GM21381 (cell line): ENCODE results near the gene CACNA1G.

Source experiments
- ATAC-seq: cut with Tn5 transposase; IDR thresholded peaks from one replicate; pipeline ENCODE4 v1.9.1; 2021; ENCODE audit warnings: mild to moderate bottlenecking, moderate library complexity; ENCODE audit not compliant: unreplicated experiment

CACNA1G gene

DNA sequence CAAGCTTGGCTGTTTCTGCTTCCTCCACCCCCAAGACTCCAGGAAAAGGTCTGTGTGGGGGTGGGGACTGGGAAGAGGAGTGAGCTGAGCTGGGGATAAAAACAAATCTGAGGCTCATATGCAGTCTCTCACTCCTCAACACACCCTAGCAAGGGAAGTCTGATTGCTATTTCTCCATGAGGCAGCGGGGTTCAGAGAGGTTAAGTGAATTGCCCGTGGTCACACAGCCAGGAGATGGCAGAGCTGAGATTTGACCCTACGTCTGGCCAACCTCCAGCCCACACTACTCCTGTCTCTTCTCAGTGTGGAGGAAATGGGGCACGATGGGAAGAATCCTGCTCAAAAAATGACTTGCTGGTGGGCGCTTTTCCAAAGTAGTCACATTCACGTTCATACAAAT, 69.4 kb downstream of the CACNA1G start:
- ATAC-seq, result no peak

DNA sequence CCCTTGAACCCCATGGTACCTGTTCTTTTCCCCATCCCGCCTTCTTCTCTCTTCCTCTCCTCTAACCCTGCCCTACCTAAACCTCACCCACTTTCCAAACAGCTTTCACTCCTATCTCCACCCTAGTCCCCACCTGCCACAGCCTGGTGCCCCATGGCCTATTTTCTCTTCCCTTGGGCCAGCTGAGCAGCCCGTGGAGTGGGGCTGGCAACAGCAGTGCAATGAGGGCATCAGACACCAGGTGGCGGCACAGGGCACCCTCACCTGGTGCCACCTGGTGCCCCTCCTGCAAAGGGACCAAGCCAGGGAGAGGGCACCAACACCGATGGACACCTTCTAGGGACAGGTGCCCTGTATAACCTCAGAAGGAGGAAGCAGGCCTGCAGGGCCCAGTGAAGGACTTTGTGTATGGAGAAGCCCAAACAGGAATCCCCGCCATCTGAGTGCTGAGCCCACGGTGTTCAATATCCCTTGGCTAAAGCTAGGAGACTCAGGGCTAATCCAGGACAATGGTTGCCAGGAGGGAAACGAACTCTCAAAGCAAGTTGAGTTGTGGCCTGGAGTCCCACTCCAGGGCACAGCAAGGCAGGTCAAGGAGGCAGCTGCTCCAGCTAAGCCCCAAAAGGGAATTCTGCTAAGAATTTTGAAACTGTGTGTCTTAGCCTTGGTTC, 70.1 kb downstream of the CACNA1G start:
- ATAC-seq, result no peak

DNA sequence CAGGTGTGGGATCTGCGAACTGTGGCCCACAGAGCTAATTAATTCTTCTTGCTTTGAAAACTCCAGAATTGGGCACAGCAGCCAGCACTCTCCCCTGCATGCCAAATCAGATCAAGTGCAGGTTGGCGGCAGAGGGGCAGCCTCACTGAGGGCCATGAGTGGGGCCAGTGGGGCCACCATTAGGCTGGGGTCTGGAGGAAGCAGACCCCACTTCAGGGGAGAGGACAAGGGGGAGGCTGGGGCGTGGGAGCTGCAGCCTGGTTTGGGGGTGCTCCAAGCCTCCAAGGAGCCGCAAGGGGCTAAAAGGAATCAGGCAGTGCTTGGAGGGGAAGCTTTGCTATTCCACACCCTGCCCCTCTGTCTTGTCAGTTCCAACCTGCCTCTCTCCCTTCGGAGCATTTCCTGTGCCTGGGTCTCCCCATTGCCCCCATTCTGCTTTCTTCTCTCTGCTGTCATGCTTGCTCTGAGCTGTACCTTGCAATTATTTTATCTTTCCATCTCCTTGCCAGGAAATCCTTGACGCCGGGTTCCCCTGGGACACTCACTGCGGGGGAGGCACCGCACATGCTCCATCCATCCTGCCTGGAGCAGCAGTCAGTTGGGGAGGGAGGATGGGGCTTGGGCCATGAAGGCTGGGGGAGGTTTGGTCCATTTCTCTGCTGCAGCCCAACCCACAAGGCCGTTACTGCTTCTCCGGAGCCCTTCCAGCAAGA, 70.8 kb downstream of the CACNA1G start:
- ATAC-seq, result no peak

DNA sequence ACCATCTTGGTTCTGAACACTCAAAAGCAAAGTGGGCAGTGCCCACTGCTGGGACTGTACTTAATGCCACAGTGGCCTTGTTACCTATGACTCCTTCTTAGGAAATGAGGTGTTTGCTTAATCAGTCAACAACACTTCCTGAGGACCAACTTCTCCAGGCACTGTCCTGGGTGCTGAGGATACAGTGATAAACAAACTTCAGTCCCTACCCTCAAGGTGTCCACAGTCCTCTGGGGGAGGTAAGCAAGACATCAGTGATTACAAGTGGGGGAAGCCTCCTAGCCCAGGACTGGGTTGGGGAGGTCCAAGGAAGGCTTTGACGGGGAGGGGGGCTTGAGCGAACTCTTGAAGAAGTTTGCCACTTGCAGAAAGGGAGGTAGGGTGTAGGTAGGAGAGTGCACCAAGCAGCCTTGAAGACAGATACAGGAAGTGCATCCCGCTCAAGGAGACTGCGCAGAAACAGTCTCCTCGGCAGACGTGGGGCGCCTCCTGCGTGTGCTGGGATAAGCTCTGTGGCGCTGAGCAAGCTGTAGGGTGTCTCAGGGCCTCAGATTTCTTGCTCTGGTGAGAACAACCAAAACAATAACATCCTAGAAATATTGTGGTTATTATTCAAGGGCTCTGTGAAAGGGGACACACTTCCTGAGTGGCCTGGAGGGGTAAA, 71.5 kb downstream of the CACNA1G start:
- ATAC-seq, result no peak

DNA sequence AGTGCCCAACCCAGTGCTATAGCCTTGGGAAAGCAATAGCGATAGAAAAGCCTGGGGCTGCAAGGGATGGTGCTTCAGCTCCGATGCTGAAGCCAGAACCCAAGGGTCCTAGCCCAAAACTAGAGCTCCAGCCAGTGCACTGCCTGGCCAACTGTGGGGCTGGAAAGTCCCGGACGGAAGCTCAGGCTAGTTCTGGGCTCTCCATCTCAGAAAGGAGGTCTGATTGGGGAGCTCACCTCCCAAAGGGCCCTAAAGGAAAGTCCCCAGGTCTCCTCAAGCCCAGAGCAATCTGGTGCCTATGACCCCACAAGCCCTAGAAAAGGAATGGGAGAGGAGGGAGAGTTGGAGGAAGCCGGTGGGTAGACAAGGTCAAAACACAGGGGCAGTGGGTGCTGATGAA, 72.1 kb downstream of the CACNA1G start:
- no peak for ATAC-seq

DNA sequence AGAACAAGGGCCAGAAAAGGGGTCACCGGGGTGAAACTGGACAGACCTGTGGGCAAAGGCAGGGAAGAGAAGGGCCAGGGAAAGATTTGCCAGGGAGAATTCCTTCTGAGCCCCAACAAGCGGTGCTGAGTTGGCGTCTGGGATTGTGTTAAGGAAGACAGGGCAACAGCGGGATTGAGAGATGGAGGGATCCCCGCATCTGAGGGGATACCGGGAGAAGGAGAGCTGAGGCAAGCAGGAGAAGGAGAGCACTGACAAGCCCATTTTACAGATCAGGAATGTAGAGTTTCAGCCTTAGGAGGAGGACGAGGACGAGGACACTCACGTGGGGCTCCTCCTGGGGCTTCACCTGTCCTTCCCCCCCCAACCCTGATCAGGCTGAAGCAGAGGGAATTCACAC, 73.2 kb downstream of the CACNA1G start:
- no peak for ATAC-seq

DNA sequence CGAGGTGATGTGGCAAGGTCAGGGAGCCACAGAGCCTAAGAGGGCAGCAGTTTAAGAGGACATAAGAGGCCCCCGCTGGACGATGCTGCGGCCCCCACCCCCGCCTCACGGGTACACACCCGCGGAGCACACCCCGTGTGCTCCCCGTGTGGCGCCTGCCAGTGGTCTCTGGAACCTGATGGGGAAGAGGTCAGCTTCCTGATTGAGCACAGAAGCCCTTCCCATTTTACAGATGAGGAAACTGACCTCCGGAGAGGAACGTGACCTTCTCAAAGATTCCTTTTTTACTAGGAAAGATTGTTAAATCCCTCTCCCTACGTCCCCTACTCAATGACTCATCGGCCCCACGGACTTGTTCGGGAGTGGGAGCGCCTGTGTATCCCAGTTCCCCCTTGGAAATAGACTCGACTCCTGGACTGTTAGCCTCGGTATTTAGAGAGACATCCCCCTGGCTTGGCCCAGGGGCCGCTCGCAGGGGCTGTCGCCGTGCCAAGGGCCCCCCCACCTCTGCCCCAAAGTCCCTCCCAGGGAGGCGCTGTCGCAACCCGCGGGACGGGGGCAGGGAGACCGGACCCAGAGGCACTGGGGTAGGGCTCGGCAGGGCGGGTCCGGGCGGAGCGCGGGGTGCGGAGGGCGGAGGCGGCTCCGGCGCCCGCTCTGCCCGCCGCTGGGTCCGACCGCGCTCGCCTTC, 73.9 kb downstream of the CACNA1G start, which contains the start of gene ABCC3:
Gene ABCC3 (plus strand): TSS at position 658 of the 691 bp plus-strand sequence. CDS start 56 bp downstream, outside the sequence.
- no peak for ATAC-seq

DNA sequence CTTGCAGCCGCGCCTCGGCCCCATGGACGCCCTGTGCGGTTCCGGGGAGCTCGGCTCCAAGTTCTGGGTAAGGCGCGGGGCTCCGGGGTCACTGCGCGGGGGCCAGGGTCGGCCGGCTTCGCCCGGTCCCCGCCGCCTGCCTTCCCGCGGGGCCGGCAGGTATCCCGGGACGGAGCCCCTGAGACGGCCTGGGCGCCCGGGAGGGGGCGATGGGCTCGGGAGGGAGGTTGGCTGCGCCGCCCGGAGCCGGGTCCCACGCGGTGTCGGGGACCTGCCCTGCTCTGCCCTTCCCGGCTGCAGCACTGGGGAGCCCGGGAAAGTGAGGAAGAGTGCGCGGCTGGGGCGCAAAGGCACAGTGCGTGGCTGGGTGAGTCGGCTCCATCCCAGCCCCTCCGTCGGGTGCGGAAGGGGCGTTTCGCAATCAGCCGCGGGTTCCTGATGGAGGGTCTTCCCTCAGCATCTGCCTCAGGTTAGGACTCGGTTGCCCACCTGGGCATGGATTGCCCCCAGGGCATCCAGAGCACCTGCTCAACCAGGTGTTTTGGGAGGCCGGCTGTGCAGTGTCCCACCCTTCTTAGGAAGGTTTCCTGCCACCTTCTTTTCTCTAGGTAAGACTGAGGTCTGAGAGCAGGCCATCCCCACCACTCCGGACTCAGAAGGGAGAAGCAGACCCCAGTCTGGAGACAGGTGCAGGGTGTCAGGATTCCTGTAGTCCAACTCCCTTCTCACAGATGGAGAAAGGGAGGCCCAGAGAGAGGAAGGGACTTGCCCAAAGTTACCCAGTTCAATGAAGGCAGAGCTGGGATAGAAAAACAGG, 74.6 kb downstream of the CACNA1G start:
- no peak for ATAC-seq

DNA sequence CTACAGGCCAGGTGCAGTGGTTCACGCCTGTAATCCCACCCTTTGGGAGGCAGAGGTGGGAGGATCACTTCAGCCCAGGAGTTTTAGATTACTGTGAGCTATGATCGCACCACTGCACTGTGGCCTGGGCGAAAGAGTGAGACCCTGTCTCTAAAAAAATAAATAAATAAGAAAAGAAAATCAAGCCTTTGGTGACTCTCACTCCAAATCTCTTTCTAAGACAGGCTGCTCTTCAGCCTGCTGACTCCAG, 75.1 kb downstream of the CACNA1G start:
- ATAC-seq, result no peak

DNA sequence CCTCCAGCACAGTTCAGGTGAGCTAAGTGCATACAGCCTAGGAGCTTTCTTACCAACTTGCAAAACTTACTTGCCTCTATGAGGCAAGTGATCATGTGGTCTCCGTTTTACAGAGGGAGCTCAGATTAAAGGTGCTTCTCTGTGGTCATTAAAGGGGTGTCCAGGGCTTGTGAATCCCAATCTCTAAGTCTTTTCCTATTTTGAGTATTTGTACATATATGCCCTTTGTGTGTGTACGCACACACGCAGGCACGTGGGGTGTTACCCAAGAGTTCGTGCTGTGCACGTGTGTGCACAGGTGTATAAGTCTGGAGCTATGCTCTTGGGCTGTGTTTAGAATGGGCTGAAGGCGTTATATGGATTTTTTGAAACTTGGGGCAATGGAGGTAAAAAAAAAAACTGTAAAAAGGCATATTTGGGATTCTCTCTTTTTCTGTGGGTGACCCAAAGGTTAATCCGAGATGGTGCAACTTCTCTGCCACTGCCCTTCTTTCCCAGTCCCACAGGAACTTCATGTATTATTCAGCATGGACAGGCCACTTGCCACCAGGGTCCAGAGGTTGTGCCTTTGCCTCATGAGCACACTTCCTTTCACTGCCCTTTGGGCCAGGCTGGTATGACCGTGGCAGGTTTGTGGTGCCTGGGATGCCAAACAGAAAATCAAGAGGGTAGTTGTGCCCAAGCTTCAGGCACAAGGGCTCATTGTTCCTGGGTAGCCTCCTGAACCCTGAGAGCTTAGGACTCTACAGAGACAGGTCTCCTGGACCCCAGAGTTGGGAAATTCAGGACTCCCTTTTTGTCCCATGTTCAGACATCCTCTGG, 75.7 kb downstream of the CACNA1G start:
- ATAC-seq, result no peak

DNA sequence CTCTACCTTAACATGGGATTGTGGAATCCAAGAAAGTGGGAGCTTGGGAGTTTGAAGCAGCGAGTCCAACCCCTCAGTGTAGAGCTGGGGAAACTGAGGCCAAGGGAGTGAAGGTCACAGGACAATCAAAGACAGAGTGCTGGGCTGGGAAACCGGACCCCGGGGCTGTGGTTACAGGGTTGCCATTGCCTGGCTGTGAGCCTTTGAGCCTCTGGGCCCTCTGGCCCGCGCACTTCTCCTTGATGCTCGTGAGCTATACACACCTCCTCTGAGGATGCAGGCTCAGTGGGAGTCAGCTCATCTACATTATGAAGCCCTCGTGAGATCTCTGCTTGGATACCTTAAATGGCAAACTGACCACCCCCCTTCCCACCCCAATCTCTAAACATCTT, 76.3 kb downstream of the CACNA1G start:
- no peak for ATAC-seq

DNA sequence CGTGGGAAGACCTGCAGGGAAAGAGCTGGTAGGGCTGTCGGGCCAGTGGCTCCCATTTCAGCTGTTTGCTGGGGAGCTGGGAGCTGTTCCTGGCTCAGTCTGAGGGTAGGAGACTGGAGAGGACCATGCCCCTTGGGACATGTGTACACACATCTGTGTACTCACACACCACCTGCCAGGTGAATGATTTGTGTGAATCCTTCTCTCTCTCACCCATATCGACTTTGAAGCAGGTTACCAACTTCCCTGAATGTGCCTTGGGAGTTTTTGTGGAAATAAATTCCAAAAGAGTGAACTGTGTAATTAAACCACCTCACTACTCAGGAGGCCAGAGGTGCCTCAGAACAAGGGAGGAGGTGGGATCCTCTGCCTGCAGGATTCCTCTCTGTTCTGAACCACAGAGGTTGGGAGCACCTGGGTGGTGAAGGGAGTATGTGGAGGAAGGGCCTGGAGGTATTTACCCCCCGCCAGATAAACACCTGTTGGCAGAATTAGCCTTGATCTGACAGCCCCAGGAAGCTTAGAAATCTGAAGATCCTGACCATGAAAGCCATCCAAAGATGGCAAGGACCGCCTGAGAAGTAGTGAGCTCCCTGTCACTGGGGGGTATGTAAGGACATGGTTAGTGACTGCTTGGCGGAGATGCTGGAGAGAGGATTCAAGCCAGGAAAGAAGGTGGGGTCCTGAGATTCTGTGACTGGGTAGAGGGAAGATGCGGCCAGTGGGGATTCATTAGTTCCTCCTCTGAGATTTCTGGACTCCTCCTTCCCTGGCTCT, 77.5 kb downstream of the CACNA1G start:
- ATAC-seq, result no peak

DNA sequence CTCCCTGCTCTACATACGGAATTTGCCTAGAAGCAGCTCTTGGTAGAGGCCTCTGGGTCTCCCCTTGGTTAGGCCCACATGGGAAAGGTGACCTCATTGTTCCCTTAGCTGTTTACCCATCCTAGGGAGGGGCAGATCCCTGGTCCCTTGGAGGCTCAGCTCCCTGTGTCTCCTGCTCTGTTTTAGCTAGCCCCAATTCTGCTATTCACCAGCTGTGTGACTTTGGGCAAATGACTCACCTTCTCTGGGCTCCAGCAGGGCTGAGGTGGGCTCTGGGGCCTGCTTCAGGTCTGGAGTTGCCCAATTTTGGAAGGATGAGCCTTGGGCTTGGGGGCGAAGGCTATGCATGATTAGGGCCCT, 78.1 kb downstream of the CACNA1G start:
- no peak for ATAC-seq

DNA sequence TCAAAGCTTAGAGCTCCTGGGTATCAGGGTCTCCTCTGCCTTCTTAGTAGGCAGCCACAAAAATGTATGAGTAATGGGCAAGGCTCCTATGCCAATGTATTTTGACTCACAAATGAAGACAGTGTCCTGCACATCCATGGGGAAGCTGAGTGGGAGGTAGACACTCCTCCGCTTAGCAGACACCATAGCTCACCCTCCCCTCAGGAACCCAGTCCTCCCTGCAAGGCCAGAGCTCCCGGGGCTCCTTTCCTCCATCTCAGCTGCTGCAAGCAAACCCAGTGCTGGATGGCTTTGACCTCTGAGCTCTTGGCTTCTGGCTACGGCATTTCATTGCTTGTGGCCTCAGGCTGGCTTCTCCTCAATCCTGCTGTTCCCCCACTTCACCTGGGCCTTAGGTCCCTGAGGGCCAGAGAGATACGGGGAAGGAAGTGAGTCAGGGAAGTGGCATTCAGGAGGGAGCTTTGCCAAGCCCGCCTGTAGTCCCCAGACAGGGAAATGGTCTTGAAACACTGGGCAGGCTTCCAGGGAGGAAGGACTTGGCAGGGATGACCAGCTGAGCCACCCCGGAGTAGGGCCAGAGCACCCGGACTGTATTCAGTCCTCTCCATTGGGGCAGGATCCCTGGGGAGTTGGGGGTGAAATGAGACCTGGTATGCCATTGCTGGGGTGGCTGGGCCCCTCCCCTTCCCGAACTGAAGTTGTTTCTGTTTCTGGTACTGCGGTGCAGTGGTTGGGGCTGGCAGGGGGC, 78.6 kb downstream of the CACNA1G start:
- no peak for ATAC-seq

DNA sequence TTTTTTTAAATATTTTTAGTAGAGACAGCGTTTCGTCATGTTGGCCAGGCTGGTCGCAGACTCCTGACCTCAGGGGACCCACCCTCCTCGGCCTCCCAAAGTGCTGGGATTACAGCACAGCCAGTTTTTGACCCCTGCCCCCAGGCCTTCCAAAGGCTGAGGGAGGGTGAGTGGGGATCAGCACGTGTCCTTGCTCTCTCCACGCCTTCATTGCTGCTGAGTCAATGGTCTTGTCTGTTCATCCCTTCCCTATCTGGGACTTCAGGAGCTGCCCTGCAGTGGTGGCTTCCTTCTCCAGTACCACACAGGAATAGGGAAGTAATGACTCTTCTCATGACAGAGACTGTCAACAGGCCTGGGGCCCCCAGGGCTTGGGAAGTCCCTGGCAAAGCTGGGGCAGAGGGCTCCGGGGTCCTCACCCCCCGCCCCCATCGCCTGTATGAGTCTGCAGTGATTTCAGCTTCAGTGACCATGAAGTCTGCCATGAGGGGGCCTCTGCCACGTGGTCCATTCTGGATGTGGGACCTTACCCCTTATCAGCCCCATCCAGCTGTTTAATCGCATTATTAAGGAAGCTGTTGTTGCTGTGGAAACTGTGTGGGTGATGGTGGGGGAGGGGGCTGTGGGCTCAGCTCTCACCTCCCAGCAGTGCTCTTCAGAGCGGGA, 80.3 kb downstream of the CACNA1G start:
- no peak for ATAC-seq

DNA sequence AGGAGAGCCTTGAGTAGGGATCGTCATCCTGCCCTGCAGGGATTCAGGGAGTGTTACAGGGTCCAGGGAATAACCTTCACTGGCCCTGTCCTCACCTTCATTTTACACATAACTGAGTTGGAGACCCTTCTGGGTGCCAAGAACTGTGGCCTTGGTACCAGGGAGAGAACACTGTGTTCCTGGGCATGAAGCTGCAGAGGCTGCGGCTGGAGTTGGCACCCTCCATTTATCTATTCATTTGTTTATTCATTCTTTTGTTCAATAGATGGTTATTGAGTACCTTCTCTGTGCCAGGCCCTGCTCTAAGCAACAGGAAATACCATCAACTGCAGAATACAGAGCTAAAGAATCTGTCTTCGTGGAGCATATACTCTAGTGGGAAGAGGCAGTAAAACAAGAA, 80.8 kb downstream of the CACNA1G start:
- ATAC-seq, result no peak

DNA sequence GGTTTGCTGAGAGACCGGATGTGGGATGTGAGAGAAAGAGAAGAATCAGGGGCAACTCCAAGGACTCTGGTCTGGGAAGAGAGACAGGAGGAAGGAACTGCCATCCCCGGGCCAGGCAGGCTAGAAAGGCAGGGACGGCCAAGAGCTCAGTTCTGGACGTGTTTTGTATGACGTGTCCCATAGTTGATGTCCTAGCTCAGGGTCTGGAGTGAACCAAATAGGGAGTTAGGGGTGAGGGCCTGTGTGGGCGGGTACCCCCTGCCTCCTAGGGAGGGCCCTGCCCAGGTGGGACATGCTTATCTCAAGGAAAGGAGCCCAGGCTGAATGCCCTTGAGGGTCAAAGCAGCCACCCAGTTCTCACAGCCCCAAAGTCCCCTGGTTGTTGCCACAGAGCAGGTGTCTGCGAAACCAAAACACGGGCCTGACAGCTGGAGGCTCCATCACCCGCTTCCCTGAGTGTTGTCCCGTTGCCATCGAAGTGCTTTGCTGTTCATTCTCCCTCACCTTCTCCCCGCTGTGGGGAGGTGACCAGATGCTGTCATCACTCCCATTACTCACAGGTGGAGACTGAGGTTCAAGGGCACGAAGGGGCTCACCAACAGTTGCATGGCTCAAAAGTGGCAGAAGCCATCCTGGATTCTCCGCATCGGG, 81.7 kb downstream of the CACNA1G start:
- ATAC-seq, result no peak
